Activated T-helper 1 cell treated with Interleukin-2 at 50 U/mL for 16 hours (primary cell): ENCODE data around the gene PSG7.
"Not testable (repeated sequence)": the region's sequence is repeated elsewhere in the genome, so short reads cannot be mapped to it uniquely, and the experiment has no call there.

Source experiments
- DNase-seq: peaks from one replicate; pipeline ENCODE4 v3.0.0-alpha.2; 2020; ENCODE audit warnings: low read depth

Gene PSG7

DNA sequence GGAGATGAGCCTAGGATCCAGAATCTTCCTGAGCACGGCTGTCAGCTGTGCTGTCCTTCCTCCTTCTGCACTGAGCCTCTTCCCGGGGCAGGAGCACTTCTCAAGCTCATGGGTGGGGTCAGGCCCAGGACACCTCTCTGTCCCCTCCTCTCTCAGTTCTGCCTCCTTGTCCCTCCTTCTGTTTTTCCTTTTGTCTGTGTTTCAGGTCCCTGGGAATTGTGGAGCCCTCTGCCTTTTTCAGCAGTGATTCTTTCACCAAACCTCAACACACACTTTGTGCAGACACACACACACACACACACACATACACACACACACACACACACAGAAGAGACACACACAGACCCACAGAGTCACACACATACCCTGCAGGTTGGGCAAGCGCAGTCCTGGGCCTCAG is at the start of gene PSG7:
Gene PSG7, minus strand, starts transcription at position 101 of the 400 bp plus-strand sequence. CDS start 131 bp downstream, outside the sequence.
- not testable (repeated sequence) for DNase-seq

DNA sequence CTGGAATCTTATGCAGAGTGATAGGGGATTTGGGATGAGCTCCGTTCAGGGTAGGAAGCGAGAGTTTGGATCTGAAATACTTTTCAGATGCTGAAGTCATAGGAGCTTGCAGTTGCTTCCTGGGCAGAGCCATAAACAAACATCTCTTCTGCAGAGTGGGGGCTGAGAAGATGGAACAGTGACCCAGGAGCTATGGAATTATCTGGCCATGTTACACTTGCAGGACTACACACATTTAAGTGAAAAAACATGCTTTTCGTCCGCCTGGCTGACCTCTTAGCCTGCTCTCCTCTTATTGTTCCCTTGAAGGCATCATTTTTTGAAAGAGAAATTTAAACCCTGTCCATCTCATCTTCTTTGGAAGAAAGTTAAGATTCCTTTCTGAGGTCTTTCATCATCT is 48.6 kb upstream of the PSG7 start:
- no peak for DNase-seq

DNA sequence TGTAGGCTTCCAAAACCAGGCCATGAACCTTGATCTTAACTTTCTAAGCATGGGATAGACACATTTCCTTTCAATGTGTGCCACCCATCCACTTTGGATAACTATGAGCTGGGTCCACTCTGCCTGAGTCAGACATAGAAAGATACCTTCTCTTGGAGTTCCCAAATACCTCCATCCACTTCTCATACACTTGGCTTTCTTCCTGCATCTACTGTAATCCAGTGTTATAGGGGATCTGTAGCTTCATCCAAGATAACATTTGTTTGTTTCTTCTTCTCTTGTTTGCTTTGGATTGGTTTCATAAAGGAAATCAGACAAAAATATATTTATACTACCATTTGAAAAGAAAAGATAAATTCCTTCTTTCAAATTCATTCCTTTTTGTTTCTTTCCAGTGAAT is 45.1 kb upstream of the PSG7 start:
- not testable (repeated sequence) for DNase-seq

DNA sequence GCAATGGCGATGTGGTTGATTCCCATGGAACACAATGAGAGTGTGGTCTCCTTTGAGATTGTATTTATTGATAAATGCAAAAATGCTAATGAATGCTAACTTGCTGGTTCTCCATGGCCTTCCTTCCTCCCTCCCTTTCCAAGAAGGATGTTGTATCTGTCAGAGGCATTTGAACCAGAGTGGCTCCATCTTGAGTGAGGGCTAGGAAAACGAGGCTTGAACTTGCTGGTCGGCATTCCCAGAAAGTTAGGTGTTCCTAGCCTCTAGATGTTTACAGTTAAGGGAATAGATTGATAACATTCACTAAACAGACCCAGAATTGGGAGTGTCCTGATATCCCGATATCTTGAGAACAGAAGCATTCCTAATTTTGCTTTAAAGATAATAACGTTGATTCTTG is 34.4 kb upstream of the PSG7 start:
- not testable (repeated sequence) for DNase-seq

DNA sequence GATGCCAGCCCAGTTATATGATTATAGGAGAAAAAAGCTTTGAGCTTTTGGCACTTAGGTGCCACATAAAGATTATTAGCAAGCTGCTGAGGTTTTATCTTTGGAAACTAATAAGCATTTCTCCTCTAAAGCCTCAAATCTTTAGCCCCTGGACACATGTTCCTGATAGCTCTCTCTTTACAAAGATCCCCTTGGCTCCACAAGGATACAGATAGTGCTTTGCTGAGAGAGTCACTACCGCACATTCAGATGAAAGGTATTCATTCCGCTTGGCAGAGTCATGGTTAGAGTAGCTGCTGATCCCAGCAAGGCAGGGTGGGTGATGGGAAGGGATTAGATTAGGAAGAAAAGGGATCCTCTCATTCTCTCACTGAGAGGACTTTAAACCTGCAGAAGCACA is 28.2 kb upstream of the PSG7 start:
- DNase-seq: no peak

DNA sequence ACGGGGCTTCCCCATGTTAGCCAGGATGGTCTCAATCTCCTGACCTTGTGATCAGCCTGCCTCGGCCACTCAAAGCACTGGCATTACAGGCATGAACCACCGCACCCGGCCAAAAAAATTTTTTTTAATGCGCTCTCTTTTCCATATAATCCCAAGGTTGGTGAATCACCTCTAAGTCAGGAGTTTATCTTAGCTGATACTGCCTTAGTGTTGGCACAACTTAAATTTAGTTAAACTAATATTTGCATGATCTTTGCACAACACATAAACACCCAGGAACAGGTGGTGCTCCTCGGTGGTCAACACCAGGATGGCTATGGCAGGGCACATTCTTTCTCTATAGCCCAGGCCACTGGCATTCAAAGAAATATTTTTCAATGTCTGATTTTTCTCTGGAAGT is 24.1 kb upstream of the PSG7 start:
- no peak for DNase-seq

DNA sequence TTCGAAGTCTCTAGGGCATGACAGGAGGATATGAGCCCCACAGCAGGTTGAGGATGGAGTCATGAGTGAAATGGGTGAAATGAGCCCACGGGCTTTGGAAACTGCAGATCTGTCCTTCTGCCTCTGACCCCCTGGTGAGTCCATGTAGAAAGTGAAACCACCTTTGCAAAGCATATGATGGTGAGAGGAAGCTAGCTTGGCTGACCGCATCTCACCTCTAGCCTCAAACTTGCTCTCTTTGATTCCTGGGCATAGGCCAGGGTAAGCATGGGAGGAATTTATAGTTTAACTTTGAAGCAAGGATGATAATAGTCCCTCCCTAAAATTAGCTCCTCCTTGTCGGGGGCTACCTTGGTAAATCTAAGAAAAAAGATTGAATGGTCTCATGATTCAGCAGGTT is 15.1 kb upstream of the PSG7 start:
- DNase-seq: not testable (repeated sequence)

DNA sequence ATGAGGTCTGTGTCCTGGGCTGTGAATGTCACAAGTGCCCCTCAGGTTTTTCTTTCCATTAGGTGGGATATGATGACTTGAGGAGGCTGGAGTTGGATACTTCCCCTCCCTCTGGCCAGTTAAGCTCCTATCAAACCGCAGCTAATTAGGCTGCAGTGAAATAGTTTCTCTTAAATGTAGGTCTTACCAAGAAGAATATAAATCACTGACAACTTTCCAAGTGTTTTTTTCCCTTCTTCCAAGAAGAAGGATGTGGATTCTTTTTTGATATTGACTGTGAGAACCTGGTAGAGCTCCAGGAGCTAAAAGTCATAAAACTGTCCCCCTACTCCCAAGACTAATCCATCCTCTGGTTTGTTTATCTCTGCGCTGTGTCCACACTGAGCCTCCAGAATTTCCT is 14.5 kb upstream of the PSG7 start:
- DNase-seq: not testable (repeated sequence)

DNA sequence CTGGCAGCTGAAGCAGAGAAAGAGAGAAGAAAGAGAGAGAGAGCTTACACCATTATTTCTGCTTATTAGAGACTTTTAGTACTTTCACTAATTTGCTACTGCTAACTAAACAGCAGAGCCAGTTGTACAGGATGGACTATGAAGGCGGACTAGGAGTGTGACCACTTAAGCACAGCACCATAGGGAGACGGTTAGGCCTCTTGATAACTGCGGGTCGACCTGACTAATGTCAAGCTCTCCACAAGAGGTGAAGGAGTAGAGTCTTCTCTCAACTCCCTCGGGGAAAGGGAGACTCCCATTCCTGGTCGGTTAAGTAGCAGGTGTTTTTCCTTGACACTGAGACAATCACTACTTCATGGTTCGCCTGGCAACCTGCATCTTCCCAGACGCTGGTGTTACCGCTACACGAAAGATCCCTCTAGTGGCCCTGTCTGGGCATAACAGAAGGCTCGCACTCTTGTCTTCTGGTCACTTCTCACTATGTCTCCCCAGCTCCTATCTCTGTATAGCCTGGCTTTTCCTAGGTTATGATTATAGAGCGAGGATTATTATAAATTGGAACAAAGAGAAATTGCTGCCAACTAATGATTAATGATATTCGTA is 5.3 kb upstream of the PSG7 start:
- no peak for DNase-seq

DNA sequence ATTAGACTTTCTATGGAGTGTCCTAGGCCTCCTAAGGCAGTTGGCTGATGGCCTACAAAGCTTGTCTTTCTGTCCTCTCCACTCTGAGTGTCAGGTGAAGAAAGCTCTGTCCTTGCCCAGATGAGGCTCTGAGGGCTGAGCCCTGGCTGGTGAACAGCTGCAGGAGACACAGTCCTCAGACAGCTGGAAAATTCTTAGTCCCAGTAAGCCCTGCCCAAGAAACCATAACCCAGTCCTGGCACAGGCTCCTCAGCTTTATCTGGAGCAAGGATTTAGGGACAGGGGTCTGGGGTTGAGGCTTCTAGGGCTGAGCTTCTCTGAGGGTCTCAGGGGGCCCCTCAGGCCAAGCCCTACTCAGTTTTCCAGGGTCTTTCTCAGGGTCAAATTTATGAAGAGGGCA is 2.3 kb downstream of the PSG7 start:
- DNase-seq: not testable (repeated sequence)

DNA sequence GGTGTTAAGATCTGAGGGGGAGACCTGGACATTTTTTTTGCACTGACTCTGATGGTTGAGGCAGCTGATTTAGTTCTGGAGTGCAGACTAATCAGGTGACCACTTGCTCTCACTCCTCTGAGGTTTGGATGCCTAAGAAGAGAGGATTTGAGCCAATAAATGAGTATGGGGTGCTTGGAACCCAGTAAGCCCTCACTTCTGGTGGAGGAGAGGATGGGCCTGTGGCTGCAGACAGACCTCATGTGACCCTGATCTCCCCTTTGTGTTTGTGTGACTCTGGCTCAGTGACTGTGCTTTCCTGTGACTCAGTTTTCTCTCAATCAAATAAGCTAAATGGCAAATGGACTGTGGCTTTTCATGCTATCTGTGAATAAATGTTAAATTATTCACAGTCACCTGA is 2.8 kb downstream of the PSG7 start:
- DNase-seq: not testable (repeated sequence)

DNA sequence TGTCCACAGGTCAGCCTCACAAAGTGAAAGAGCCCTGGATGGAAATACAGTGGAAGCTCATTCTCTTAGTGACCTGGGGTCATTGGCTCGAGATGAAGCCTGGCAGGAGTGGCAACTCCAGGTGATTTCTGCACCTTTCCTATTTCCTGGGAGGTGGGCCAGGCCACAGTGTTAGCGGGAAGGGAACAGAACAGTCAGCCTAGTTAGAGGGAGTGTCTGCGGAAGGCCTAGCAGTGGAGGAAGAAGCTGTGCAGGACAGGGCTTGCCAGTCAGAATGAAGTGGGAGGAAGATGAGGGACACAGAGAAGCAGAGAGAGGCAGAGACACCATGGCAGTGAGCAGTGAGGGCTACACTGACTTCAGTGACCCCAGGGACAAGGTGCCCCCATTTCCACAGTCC is 3.6 kb downstream of the PSG7 start:
- not testable (repeated sequence) for DNase-seq

DNA sequence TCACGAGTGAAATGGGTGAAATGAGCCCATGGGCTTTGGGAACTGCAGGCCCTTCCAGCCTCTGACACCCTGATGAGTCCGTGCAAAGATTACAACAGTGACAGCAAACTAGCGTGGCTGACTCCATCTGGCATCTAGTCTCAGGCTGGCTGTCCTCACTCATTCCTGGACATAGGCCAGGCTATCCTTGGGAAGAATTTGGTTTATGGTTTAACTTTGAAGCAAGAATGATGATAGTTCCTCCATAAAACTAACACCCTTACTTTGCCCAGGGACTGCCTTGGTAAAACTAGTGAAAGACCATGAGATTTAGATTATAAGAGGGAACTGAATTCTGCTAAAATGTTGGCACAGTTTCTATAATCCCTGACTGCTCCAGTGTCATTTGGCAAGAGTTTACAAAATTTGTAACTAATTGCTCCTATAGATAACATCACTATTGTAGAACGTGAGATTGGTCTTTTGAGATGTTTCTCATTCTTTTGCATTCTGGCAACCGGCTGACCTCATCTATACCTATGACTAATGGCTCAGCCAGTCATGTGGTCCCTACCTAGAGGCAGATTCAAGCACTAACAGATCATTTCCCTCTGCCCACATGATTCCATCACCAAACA is 4.4 kb downstream of the PSG7 start:
- not testable (repeated sequence) for DNase-seq

DNA sequence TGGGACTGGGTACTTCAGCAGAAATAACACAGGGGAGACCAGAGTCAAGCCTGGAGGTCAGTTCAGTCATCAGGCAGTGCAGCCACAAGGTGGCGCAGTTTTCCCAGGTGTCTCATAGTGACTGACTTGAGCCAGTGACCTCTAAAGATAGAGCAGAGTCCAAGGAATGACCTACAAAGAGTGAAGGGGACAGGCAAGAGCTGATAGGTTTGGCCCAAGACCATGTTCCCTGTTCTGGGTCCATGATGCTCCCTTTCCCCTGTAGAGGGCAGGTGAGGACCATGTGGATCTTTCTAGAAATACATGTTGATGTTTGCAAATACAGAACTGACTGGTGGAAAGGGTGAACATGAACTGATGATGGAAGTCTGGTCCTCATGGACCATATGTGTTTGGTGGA is 6.8 kb downstream of the PSG7 start:
- not testable (repeated sequence) for DNase-seq

DNA sequence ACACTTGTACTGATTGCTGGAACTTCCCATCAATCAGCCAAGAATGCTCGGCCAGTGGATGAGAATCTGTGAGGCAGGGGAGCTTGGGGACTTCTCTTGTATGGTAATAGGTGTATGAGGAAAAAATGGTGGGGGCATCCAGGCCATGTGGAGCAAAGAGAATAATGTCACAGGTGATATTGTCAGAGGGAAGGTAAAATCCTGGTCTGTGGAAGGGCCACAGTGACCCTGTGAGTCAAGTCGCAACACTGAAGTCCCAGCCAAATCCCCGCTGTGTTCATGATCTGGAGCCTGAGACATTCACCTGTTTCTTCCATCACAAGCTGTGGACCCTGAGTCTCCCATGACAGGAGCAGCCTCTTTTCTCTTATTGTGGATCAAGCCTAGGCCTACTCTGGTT is 8.1 kb downstream of the PSG7 start:
- DNase-seq: no peak

DNA sequence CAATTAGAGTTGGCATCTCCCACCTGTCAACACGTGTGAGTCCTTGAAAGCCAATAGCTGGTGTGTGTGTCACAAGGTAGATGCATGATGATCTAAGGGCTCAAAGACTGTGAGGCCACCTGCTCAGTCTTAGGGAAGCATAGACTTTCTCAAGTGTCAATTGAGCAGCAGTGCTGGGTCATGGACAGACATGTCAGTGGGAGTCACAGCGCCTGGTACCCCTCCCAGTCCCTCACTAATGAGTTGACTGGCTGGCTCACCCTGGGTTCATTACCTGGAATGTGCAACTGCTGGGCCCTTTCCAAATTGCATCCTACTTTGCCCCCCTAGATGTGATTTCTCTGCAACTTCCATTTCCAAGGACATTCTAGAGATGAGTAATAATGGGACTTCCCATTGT is 10.2 kb downstream of the PSG7 start:
- no peak for DNase-seq

DNA sequence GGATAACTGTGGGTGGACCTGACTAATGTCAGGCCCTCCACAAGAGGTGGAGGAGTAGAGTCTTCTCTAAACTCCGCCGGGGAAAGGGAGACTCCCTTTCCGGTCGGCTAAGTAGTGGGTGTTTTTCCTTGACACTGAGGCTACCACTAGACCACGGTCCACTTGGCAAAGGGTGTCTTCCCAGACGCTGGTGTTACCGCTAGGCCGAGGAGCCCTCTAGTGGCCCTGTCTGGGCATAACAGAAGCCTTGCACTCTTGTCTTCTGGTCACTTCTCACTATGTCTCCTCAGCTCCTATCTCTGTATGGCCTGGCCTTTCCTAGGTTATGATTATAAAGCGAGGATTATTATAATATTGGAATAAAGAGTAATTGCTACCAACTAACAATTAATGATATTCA is 13.9 kb downstream of the PSG7 start:
- not testable (repeated sequence) for DNase-seq

DNA sequence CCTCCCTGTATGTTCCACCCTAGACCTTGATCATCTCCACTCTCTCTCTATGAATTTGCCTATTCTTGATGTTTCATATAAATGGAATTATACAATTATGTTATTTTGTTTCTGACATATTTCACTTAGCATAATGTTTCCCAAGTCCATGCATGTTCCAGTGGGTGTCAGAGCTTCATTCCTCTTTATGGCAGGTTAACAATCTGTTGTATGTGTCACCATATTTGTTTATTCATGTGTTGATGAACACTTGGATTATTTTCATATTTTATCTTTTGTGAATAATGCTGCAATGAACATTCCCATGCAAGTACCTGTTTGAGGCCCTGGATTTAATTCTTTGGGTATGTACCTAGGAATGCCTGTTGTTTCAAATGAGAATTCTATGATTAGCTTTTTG is 16.0 kb downstream of the PSG7 start:
- not testable (repeated sequence) for DNase-seq

DNA sequence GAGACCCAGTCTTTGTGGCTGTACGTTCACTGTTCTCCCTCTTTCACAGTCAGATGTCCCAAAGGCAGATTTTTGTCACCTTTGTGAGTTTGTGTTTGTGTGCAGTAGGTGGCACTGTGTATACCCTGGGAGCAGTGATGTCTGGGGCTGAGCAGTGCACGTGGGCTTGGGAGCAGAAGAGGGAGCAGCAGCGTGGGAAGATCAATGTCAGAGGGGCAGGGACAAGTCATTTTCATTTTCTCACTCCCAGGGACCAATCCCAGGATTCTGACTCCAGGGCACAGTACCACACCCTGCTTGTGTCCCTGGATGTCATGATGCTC is 17.3 kb downstream of the PSG7 start:
- DNase-seq: no peak

DNA sequence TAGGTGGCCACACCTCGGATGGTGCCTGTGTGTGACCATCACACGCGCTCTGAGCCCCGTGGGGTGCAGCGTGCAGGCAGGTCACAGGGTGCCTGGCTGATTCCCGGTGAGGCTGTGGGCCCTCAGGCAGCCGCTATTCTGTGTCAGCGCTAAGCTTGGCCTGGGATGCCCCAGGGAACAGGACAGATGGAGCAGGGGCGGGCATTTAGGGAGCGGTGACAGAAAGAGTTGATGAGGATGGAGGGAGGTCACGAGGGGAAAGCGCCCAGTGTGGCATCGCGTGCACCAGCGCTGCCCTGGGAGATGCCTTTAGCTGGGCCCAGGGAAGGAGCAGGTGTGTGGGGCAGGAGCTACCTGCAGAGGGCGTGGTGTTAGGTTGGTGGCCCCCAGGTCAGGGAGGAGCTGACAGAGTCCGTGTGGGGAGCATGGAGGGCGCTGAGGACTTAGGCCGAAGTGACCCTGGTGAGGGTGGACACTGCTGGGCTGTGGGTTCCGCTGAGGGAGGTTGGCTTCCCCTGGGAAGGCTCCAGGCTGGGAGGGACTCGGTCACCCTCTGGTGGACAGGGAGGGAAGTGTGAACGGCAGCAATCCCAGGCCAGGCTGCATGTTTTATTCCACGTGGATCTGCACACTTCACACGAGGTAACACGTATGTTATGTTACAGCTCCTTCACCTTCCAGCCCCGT is 17.8 kb downstream of the PSG7 start:
- DNase-seq: not testable (repeated sequence)

DNA sequence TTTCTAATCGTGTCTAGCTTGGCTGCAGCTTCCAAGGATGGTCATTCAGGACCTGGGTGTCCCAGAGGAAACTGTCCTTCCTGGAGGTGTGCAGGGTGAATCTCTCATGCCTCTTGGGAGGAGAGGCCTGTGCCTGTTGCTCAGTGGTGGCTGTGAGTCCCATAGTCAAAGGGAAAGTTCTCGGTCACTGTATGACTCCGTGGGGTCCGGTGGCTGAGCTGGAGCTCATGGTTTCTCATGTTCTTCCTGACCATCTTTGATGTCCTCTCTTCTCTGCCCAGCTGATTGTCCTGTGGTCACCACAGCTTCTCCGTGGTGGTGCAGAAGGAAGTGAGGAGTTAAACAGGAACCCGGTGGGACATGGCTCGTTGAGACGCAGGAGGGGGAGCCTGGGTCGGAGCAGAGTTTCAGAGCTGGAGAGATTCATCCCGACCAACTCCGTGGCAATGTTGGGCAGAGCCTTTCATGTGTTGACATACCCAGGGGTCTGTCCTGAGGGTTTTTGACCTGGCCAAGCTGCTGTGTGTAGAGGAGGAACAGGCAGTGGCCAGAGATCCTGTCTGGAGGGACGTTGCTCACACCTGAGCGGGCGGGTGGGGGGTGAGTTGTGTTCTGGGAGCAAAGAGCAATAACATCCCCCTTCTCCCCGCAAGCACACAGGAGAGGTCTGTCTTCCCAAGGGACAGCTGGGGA is 18.5 kb downstream of the PSG7 start:
- not testable (repeated sequence) for DNase-seq

DNA sequence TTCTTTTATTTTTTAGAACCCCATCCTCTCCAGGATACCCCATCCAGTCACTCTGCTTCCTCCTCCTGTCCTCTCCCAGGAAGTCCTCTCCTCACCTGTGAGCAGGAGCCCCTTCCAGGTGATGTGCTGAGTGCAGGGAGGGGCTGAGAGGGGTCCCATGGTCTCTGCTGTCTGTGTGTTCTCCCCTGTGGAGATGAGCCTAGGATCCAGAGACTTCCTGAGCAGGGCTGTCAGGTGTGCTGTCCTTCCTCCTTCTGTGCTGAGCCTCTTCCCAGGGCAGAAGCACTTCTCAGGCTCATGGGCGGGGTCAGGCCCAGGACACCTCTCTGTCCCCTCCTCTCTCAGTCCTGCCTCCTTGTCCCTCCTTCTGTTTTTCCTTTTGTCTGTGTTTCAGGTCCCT is 19.4 kb downstream of the PSG7 start, which contains the start of gene PSG6:
Gene PSG6, minus strand, starts transcription at position 261 of the 400 bp plus-strand sequence. Its CDS starts 102 bp downstream, at position 159.
- not testable (repeated sequence) for DNase-seq

DNA sequence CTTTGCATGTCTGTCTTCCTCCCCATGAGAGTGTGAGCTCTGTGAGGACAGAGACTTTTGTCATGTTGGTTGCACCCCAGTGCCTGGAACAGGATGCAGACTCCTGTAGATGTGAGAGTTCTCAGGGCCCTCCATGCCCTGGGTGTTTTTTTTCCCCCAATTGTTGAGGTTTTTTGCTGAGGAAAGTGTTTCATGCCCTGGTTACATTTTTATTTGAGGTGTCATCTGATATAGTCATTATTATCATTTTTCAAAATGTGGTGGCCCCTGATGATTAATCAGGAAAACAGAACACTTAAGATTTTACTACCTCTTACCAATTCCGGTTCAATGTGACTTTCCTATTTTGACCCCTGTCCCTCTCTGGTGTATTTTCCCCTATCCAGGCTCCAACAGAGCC is 20.1 kb downstream of the PSG7 start:
- not testable (repeated sequence) for DNase-seq
